Posterior vena cava (tissue), 2 donors: ENCODE data around the gene PPP1R14B. TPM values are rescaled to one million over a fixed set of nuclear protein-coding genes. Genes with fewer than 3 reads are reported as not detected.
A peak's percentile ranks its signal among the peaks of the same experiment; 100 is the strongest.

ENCODE experiments used
- DNase-seq: peaks from one replicate; pipeline ENCODE4 v3.0.0-alpha.2; 2020; ENCODE audit warnings: low spot score
- intact Hi-C, 2 donors: fragments of 100-400 bp; cut with DNase I; formaldehyde crosslinking; loops; one replicate each; pipeline versions ENCODE4 v1.14.1 to v1.14.2; 2022 to 2023
- total RNA-seq, 2 donors: library from RNA; stranded (reverse); fragmentation: NEBNext Ultra II Directional; extraction: Animal tissue kit (Norgen Biotek cat#: 25700); gene quantifications; one replicate each; pipeline ENCODE4 v1.2.1, GENCODE V29; 2021
- donor health status: DM: yes; HTN: yes; CAD: no.
- donor health status: DM: yes; HTN: yes; CAD: no.

The PPP1R14B gene
- total RNA-seq, 2 donors from 2014 or later = 102 to 190 TPM

DNA sequence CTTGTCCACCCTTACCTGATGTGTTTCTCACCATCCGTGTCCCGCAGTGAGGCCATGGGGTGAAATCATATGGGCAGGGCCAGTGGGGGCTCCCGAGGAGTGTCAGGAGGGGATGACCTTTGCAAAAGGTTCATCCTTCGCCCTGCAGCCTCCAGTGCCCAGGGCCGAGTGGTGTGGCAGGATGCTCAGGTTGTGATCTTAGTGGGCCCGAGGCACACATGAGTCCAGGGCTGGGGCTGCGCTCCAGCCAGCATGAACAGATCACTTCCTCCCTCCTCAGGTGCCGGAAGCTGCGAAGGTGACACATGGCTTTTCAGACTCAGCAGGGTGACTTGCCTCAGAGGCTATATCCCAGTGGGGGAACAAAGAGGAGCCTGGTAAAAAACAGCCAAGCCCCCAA lies 8.7 kb downstream of the PPP1R14B start:
- DNase-seq = no peak

DNA sequence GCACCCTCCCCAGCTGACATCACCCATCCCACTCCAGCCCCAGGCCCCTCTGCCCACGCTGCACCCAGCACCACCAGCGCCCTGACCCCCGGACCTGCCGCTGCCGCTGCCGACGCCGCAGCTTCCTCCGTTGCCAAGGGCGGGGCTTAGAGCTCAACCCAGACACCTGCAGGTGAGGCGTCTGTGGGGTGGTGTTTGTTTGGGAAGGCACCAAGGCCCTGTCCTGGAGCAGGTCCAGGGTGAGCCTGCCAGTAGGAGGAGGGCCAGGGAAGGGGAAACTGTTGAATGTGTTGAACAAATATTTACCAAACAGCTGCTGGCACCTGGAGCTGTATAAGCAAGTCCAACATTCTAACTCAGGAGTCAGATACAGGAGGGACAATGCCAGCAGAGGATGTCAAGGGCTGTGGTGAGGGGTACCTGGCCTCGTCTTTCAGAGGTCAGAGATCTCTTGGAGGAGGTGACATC lies 9.2 kb downstream of the PPP1R14B start:
- DNase-seq = no peak
- intact Hi-C loops = no loop called here

More for the DNA sequence above, 8.7 kb downstream of the PPP1R14B start:
- intact Hi-C loops = no loop called here

DNA sequence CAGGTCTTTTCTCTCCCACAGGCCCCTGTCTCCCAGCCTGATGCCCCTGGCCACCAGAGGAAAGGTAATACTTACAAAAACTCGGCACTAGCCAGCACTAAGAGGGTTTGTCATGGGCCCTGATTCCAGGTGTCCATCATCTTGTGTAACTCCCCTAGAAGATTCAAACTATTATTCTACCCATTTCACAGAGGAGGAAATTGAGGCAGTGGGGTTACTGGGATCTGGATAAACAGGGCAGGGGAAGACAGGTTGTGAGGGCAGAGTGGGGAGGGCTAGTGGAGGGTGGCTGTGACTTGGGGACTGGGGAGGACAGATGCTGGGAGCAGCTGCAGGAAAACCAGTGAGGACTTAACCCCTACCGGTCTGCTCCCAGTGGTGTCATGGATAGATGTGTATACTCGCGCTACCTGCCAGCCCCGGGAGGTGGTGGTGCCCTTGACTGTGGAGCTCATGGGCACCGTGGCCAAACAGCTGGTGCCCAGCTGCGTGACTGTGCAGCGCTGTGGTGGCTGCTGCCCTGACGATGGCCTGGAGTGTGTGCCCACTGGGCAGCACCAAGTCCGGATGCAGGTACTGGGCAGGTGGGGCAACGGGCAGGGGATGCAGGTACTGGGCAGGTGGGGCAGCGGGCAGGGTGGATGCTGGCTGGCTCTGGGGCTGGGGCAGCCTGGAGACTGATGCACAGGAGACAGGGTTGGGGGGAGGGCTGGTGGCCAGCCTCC lies 11.1 kb downstream of the PPP1R14B start:
- DNase-seq = no peak
- intact Hi-C loops = no loop called here

DNA sequence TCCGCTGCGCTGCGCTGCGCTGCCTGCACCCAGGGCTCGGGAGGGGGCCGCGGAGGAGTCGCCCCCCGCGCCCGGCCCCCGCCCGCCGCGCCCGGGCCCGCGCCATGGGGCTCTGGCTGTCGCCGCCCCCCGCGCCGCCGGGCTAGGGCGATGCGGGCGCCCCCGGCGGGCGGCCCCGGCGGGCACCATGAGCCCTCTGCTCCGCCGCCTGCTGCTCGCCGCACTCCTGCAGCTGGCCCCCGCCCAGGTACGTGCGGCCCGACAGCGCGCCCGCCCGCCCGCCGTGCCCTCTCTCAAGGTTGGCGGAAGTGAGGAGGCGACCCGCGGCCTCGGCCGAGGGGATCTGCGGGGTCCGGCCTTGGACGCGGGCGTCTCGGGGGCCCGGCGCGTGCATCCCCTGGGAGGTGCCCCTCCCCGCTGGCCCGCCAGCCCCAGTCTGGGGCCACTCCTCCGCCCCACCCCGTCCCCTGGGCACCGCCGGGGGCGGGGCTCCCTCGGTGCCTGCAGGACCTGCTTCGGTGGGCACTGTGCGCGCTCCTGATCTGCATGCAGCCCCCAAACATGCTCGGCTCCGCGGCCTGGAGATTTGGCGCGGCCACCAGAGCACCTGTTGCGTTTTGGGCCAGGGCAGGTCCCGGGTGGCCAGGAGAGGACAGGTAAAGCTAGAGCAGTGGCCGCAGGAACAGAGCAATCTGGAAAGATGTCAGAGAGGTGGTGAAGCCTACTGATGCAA lies 11.9 kb downstream of the PPP1R14B start:
- intact Hi-C loops = no loop called here
- DNase-seq = no peak

DNA sequence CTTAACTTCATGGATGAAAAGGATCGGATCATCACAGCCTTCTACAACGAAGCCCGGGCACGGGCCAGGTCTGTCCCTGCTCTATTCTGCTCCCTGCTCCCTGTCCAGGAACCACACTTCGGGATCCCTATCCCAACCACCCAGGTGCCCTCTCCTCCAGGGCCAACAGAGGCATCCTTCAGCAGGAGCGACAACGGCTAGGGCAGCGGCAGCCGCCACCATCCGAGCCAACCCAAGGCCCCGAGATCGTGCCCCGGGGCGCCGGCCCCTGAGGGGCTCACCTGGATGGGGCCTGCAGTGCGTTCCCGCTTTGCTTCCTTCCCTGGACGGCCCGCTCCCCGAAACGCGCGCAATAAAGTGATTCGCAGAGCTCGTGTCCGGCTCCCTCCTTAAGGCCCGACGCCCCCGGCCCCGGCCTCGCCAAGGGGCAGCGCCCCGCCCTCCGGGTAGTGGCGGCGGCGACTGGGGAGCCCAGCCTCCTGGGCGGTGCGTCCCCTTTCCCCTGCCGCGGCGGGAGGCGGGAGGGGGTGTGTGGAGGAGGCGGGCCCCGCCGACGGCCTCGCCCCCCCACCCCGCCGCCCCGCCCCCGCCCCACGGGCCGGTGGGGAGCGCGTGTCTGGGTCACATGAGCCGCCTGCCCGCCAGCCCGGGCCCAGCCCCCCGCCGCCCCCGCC lies 12.7 kb downstream of the PPP1R14B start, which contains the start of gene VEGFB:
VEGFB (plus strand) TSS at position 672 of the 674 bp plus-strand sequence. CDS start 250 bp downstream, outside the sequence.
- DNase-seq = peak; percentile 91
- intact Hi-C loops = no loop called here

DNA sequence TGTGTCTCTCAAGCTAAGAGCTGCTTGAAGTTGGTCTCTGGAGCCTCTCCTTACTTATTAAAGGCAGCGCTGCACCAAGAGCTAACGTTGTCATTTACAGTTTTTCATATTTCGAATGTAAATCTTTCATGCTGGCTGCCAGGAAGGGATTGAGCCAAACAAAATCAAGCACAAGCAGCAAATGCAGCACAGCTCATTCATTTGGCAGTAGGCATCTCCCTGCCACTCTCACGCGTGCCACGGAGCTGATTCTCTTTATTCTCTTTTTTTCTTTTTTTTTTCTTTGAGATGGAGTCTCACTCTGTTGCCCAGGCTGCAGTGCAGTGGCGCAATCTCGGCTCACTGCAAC lies 13.8 kb downstream of the PPP1R14B start:
- intact Hi-C loops = no loop called here
- DNase-seq = no peak

DNA sequence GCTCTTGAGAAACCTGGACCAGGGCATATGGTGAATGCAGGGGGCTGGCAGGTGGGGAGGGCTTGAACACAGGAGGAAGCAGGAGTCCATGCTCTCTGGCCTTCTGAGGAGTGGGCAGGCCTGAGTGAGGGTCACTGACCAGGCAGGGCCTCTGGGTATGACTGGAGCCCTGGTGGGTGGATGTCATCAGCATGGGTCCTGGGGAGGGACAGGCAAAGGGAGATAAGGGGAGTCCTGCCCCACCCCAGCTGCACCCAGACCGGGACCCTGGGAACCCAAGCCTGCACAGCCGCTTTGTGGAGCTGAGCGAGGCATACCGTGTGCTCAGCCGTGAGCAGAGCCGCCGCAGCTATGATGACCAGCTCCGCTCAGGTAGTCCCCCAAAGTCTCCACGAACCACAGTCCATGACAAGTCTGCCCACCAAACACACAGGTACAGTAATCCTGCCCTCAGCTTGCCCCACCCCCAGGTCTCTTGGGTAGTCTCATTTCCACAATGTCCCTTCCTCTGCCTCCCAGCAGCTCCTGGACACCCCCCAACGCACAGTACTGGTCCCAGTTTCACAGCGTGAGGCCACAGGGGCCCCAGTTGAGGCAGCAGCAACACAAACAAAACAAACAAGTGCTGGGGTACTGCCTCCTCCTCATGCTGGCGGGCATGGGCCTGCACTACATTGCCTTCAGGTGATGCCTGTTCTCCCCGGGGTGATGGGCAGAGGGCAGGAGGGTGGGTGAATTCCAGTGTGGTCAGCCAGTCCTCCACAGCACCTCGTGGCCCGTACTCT lies 14.4 kb downstream of the PPP1R14B start:
- DNase-seq = no peak
- intact Hi-C loops = no loop called here

DNA sequence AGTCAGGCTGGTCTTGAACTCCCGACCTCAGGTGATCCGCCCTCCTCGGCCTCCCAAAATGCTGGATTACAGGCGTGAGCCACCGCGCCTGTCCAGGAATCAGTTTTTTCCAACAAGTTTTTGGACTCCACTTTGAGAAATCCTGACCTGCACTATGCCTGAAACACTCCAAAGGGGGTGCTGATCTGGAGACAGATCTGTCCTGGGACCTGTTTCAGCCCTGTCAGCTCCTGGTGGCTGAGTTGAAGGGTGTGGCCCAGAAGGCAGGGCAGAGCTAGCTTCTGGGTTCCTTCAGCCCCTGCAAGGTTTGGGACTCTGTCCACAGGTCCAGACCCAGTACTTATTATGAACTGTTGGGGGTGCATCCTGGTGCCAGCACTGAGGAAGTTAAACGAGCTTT lies 15.2 kb downstream of the PPP1R14B start:
- DNase-seq = no peak
- intact Hi-C loops = no loop called here

DNA sequence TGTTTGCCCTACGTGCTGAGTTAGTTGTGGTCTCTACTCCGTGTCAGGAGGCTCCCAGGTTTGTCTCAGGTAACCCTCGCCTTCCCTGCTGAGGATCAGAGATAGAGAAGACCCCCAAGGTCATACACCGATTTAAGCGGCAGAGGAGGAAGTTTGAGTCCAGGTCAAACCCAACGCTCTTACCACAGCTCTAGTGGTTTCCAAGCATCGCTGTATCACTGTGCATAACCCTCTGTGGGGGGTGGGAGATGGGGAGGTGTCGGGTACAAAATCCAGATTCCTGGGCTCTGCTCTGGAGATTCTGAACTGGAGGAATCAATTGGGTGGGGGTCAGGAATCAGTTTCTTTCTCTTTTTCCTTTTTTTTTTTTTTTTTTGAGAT lies 15.8 kb downstream of the PPP1R14B start:
- intact Hi-C loops = no loop called here
- no peak for DNase-seq

DNA sequence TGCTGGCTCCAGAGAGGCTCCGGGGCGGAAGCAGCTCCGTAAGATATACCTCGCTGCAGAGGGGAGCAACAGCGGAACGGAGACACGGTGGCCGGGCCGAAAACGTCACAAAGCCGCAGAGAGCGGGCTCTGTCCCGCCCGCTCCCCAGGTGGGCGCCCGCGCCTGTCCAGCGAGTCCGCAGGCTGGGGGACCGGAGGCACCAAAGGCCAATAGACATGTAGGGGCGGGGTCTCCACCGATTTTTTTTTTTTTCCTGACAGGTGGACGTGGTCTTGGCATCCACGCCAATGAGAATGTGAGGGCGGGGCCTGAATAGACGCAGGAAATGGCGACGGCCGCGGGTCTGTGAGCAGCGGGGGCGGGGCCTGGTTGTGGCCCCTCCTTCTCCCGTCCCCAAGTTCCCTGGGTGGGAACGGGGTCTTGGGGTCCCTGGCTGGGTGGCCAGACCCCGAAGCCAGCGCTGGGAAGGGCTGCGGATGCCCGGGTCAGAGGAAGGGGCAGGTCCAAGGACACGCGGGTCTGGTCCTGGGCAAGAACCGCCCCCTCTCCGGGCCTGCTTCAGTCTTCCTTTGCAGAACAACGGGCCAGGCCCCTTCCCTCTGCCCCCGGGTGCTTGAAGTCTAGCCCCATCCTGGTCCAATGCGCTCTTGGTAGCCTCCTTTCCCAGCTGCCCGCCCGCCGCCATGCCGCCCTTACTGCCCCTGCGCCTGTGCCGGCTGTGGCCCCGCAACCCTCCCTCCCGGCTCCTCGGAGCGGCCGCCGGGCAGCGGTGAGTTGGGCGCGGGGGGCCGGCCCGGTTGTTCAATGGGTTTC lies 16.4 kb downstream of the PPP1R14B start, which contains the start of gene DNAJC4:
DNAJC4 (plus strand) TSS at position 378 of the 814 bp plus-strand sequence; CDS start at position 685, 307 bp downstream.
- peak; percentile 96 for DNase-seq
- intact Hi-C loops = no loop called here

DNA sequence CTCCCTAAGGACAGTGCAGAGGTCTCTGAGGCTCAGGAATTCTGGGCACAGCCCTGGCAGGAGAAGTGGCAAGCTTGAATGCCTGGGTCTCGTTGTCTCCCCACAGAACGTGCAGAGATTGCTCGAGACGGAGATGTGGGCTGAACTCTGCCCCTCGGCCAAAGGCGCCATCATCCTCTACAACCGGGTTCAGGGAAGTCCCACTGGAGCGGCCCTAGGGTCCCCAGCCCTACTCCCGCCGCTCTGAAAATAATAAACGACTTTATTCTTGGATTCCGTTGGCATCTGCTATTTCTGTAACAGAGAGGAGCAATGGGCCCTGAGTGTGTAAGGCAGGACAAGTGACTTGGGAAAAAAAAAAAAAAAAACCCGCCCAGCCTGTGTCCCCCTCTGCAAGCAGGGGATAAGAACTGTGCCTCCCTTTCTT lies 17.0 kb downstream of the PPP1R14B start:
- DNase-seq = no peak
- intact Hi-C loops = no loop called here

DNA sequence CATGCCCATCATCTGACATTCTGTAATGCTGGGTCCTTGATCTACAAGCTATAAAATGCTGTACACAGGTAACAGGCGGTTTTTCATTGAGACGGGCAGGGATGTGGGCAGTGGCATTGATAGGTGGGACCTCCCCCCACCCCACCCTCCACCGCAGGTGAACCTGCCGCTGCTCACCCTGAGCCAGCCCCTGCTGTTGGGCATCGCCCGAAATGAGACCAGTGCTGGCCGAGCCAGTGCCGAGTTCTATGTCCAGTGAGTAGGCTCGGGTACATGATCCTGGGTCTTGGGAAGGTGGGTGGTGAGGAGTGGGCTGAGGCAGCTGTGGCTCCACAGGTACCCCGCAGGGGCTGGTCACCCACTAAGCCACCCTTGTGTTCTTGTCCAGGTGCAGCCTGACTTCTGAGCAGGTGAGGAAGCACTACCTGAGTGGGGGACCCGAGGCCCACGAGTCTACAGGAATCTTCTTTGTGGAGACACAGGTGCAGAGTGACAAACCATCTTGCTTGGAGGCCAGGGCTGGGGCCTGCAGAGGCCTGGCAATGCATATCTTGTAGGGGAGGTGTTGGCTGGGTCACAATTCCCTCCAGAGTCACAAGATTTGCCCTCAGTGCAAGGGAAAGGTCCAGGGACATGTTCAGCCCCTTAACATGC lies 17.5 kb downstream of the PPP1R14B start:
- DNase-seq = no peak

DNA sequence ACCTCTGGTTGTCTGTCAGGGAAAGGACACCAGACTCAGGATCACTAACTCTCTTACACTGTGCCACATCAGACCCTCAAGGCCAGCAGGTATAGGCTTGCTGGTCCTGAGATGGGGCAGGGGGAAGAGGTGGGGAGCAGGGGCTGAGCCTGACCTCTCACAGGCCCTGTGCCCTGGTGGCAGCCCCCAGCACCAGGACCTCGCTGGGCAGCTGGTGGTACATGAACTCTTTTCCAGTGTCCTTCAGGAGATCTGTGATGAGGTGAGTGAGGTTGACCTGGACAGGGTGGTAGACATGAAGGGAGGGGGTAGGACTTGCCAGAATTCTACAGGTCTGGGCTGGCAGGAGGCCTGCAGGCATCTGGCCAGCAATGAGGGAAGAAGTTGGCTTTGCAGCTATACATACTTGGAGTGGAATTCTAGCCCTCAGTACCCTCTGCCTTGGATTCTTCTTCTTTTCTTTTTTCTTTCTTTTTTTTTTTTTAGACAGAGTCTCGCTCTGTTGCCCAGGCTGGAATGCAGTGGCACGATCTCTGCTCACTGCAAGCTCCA lies 19.3 kb downstream of the PPP1R14B start:
- DNase-seq = peak; percentile 74
- intact Hi-C loops = no loop called here

More for the DNA sequence above, 17.5 kb downstream of the PPP1R14B start:
- intact Hi-C loops = no loop called here

DNA sequence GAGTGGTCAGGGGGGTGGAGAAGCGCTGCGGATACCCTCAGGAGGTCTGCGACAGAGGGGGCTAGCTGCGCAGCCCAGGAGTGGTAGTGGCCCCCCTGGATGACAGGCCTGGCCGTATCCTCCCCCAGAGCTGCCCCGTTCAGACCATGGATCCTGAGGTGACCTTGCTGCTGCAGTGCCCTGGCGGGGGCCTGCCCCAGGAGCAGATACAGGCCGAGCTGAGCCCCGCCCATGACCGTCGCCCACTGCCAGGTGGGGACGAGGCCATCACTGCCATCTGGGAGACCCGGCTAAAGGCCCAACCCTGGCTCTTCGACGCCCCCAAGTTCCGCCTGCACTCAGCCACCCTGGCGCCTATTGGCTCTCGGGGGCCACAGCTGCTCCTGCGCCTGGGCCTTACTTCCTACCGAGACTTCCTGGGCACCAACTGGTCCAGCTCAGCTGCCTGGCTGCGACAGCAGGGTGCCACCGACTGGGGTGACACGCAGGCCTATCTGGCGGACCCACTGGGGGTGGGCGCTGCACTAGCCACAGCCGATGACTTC lies 20.2 kb downstream of the PPP1R14B start:
- intact Hi-C loops = no loop called here
- DNase-seq = peak; percentile 89

DNA sequence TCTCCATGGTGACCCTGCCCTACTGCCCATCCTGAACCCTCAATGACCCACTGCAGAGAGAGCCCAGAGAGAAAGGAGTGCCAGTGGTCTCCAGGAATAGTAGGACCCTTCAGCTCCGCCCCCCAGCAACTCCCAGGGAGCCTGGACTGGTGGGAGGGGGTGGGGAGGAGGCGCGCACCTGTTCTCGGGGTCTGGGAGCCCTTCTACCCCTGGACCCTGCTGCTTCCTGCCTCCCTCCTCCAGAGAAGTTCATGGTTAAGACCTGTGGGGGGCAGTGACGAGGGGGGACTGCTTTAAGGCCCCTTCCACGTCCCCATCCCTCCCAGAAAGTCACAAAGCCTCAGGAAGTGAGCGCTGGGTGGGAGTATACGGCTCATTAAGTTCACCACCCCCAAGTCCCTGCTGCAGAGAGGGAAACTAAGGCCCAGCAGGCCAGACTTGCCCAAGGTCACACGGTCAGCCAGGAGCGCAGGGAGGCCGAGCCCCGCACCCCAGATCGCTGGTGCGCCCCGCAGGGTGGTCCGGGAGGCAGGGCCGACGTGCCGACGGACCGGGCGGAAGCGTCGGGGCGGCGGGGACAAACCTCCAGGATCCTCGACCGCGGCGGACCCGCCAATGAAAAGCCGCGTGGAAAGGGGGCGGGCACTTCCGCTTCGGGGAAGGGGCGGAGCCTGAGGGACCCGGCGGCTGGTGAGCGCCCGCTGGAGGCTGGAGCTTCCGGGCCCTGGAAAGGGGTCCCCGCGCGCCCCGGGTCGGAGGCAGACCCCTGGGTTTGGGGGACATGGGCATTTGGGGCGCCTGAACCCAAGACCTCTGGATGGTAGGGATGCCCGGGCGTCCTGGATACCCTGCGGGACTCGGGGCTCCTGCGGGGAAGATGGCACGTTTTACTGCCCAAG lies 20.9 kb downstream of the PPP1R14B start, which contains the start of the genes NUDT22 and TRPT1:
NUDT22 (plus strand) TSS at position 667 of the 899 bp plus-strand sequence. CDS start 379 bp downstream, outside the sequence.
TRPT1 (minus strand) TSS at position 579 of the 899 bp plus-strand sequence; CDS start at position 253, 326 bp downstream.
- peak; percentile 97 for DNase-seq
- intact Hi-C loops = no loop called here
